ENCODE data around the gene PMM2.
A peak's percentile ranks its signal among the peaks of the same experiment; 100 is the strongest.
"Not testable (repeated sequence)": the region's sequence is repeated elsewhere in the genome, so short reads cannot be mapped to it uniquely, and the experiment has no call there.

The PMM2 gene

DNA sequence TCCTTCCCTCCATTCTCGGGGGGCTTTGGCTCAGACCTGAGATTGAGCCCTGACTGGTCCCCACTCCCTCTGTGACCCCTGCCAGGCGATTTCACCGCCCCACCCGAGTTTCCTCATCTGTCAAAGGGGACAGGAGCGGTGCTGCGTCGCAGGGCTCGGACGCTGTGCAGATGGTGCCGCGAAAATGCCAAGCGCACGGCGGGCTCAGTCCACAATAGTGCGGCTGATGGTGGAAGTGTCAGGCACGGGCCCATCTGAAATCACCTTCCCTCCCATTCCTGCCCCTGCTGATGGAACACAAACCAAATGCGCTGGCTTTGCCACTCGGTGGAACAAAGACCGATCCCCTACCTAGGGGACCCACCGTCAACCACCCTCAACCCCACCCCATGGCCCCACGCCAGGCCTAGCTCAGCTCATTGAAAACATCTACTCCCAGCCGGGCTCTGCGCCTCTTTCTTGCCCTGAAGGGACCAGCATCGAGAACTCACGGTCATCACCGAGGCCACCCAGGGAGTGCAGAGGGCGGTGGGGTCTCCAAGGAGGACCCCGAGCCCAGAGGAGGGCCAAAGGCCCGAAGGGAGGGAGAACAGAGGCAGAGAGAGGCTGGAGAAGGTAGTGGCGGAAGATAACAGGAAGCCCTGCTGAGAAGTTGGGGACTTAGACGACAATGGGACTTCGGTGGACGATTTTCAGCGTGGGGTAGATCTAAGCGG is 69.7 kb downstream of the PMM2 start:
- no peak for DNase-seq (ENCODE audit: low spot score)

DNA sequence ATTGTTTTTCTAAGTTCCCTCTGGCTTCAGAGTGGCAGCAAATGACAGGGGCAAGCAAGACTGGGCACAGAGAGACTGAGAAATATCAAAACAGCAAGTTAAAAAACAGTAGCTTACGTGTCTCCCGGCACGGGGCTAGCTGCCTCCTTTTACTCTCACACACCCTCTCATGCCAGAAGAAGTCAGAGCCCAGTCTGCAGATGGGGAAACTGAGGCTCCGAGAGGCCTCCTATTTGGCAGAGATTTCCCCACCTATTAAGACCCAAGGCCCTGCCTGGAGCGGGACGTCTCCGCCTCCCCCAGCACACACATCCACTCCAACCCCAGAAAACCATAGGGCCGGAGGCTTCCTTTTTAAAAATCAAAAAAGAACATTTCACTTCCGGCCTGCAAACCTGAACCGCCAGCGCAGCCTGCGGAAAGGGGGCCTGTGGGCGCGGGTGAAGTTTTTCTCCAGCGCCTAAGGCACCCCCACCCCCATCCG is 70.3 kb downstream of the PMM2 start:
- no peak for DNase-seq (ENCODE audit: low spot score)

DNA sequence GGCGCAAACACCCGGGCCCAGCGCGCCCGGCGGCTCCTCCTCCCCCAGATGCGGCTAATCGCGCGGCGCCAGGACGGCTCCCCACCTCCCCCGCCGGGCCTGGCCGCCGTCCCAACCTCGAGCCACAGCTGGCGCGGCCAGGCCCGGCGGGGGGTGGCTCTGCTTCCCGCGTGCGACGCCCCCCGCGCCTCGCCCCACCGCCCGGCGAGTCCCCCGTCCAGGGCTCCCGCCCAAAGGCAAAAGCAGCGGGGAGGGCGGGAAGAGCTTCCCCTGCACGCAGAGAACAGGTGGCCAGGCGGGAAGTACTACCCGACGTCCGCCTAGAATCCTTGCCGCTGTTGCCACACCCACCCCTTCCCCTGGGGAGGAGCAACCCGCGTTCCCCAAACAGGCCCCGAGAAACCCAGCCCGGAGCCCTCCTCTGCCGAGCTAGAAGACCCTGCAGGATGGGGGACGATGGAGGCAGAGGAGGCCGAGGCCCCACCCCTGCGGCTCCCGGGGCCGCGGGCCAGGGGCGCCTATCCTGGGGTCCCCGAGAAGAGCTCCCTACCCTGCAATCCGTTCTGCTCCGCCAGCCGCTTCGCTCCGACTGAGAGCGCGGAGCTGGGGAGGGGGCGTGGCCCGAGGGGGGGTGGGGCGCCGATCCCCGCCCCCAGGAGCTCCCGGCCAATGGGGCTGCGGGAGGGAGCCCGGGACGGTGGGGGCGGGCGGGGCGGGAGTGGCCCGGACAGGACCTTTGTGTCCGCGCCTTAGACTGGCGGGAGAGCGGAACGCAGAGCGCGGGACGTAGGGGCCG is 71.0 kb downstream of the PMM2 start, which contains the start of gene CARHSP1:
TSS of gene CARHSP1 (minus strand) at position 591 of the 796 bp plus-strand sequence. CDS start 9,678 bp downstream, outside the sequence.
- peak; percentile 76 for DNase-seq (ENCODE audit: low spot score)

DNA sequence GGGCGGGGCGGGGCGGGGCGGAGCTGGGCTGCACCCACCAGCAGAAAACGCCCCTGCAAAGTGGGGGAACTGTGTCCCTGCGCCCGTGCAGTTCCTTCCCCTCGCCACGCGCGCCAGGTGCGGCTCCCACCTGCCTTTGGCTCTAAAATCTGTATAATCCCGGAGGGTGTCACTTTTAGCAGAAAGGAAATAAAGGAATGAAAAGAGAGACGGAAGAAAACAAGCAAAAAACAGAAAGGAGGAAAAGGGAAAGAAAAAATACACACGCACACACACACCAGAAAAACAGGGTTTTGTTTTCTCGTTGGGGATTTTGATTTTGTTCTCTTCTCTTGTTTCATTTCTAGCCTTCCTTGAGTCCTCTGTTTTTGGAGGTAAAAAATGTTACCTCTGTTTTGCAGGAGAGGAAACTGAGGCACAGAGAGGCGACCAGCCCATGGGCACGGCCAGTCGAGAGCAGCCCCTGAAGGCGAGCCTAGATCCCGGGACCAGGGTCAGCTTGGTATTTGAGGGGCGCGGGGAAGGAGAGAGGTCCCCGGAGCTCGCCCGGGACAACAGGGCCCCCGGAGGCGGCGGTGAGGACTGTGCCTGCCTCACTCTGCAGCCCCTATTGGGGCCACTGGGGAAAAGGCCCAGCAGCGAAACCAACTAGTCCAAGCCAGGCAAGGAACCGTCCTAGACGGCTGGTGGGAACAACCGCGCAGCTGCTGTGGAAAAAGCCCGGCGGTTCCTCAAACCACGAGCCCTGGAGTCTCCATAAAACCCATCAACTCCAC is 71.8 kb downstream of the PMM2 start:
- DNase-seq (ENCODE audit: low spot score): no peak

GRCh38 chr16:8869988-8870241 is 72.3 kb downstream of the PMM2 start:
- not testable (repeated sequence) for DNase-seq (ENCODE audit: low spot score)

DNA sequence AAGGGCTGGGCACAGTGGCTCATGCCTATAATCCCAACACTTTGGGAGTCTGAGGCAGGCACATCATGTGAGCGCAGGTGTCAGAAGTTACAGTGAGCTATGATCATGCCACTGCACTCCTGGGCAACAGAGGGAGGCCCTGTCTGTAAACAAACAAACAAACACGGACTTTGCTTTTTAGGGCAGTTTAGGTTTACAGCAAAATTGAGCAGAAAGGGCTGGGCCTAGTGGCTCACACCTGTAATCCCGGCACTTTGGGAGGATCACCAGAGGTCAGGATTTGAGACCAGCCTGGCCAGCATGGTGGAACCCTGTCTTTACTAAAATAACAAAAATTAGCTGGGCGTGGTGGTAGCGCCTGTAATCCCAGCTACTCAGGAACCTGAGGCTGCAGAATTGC is 74.4 kb downstream of the PMM2 start:
- no peak for DNase-seq (ENCODE audit: low spot score)

- no peak for DNase-seq (ENCODE audit: low spot score)
These were observed 75.6 kb downstream of the PMM2 start for GRCh38 chr16:8872967-8873865.

- DNase-seq (ENCODE audit: low spot score): not testable (repeated sequence)
These were observed 76.2 kb downstream of the PMM2 start for GRCh38 chr16:8873866-8874195.

- DNase-seq (ENCODE audit: low spot score): no peak
These were observed 76.7 kb downstream of the PMM2 start for GRCh38 chr16:8874388-8874787.

- DNase-seq (ENCODE audit: low spot score): not testable (repeated sequence)
These were observed 77.7 kb downstream of the PMM2 start for GRCh38 chr16:8875317-8875716.

- no peak for DNase-seq (ENCODE audit: low spot score)
These were observed 80.4 kb downstream of the PMM2 start for GRCh38 chr16:8877894-8878522.

GRCh38 chr16:8878523-8878911 is 80.9 kb downstream of the PMM2 start:
- DNase-seq (ENCODE audit: low spot score): no peak

- no peak for DNase-seq (ENCODE audit: low spot score)
These were observed 83.3 kb downstream of the PMM2 start for GRCh38 chr16:8880839-8881510.

DNA sequence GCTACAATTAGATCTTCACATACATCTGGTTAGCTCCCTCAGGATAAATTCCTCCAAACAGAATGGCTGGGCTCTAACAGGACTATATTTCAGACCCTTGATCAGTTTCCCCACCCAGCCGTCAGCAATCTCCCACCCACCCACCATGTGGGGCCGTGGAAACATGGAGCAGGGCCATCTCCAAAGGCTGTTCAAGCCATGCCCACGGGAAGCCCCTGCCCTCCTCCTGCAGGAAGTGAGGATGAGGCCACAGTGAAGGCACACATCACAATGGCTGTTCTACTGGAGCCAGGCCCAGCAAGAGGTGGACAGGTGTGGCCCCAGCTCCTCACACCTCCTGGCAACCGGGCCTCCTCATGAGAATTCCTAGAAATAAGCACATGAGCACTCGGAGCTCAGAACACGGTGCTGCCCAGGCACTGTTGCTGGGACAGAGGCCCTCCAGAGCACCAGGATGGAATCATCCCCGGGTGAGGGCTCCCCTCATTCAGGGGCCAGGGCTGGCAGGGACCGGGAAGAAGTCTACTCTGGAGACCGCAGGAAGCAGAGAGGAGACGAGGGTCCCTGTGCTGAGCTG is 84.5 kb downstream of the PMM2 start, which contains the start of gene LITAFD:
TSS of gene LITAFD (plus strand) at position 311 of the 577 bp plus-strand sequence. CDS start 2,005 bp downstream, outside the sequence.
- DNase-seq (ENCODE audit: low spot score): no peak

DNA sequence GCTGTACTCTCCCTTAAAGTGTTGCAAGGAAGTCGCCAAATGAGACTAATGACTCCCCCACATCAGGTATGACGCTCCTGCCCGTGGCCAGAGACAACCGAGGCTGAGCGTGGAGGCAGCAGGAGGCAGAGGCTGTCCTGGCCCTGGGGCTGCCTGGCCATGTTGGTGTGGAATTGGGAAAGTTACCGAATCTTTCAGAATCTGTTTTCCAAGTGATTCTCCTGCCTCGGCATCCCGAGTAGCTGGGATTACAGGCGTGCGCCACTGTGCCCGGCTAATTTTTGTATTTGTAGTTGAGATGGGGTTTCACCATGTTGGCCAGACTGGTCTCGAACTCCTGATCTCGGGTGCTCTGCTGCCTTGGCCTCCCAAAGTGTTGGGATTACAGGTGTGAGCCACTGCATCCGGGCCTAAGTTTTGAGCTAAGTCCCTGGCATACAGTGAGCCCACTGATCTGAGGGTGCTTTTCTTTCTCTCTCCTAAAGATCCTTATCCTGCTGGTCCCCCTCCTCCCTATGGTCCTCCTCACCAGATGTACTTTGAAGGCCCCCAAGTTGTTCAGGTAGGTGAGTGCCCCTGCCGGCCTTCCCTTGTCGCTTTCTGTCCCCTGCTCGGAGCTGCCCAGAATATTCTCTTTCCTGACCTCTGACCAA is 85.2 kb downstream of the PMM2 start:
- DNase-seq (ENCODE audit: low spot score): no peak

DNA sequence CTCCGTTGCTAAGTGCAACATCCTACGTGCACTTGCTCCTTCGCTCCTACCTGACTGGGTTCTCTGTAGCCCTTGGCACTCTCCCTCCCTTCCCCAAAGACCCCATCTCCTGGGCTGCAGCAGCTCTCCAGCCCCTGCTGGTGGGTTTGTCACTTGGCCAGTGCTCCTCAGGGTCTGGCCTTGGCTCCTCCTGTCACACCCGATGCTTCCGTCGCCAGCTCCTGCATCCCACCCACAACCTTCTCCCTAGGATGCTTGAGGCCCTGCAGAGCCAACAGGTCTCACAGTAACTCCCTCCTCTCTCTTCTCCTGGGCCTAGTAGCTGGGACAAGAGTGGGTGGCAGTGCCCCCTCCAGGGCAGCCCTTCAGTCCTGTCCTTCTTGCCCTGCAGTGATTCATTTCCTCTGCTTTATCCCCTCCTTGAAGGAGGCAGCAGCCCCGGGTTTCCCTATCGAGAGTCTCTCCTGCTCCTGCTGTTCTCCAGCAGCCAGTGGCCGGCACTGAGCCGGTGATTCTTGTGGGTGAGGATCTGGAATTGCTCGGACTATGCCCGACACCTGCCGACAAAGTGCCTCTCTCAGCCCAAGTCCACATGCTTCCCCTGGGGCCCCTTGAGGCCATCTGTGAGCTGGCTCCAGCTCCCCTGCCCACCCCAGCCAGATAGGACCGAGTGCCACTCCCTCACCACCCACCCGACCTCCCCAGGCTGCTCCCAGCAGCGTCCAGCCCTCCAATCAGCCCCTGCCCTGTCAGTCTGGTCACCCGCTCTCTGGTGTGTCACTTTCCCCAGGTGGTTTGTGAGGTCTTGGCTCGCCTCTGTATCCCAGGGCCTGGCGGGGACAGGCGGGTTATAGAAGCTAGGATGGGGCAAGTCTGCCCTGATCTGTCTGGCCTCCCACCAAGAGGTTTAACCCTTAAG is 88.3 kb downstream of the PMM2 start:
- no peak for DNase-seq (ENCODE audit: low spot score)

DNA sequence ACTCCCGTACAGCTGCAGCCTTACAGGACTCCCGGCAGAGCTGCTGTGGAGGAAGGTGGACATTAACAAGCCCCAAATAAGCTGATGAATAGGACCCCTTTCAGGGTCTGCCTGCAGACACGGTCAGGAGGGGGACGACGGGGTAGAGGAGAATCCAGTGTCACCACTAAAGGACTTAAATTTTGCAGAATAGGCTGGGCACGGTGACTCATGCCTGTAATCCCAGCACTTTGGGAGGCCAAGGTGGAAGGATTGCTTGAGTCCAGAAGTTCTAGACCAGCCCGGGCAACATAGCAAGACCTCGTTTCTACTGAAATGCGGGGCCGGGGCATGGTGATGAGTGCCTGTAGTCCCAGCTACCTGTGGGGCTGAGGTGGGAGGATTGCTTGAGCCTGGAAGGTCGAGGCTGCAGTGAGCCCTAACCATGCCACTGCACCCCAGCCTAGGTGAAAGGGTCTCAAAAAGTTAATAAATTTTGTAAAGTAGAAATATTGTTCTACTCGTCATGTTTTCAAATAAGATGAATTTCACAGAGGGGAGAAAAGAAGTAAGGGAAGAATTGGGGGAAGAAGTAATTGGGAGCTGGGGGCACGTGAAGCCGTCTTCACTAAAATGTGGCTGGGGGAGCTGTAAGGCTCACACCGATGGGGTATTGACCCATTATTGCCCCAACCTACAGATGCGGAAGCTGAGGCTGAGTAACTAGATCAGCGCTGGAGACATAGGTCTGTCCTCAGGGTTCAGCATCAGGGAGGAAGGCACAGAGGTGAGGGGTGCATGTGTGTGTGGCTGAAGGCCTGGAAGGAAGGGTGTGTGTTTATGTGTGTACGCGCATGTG is 89.2 kb downstream of the PMM2 start:
- DNase-seq (ENCODE audit: low spot score): no peak

- DNase-seq (ENCODE audit: low spot score): no peak
These were observed 89.8 kb downstream of the PMM2 start for GRCh38 chr16:8887431-8887765.
